ENCODE measurements around the gene KAT6B.

GRCh38 chr10:74997163-74997562 lies 170.8 kb downstream of the KAT6B start:
- TF ChIP-seq CTCF (IDR thresholded peaks at IDR 0.05) (no peak), EZH2 (IDR thresholded peaks at IDR 0.05) (no peak), EZH2phosphoT487 (IDR thresholded peaks at IDR 0.05) (no peak)

Measured in neural progenitor cell (in vitro differentiated cells).